ENCODE measurements around the gene PPP1R3F.

The PPP1R3F gene

DNA sequence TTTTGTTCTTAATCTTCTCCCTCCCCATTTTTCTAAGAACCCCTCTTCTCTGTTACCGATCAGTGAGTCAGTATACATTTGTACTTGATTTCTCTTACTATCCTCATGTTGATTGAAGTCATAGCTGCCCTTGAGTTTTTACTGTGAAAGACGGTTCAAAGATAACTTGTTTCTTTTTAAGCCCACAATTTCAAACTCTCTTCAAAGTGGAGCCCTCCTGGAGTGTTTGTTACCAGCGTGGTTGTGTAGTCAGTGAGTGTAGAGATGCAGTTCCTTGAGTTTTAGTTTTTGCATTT is 7.9 kb downstream of the PPP1R3F start:
- DNase-seq (ENCODE audit: low spot score): no peak
- in situ Hi-C loops (cut with MboI; ENCODE audit: low pct_unique_long_range_greater_than_20kb, low sequenced_read_pairs, unreplicated experiment): no loop called here
- TF ChIP-seq, protein P1, sequence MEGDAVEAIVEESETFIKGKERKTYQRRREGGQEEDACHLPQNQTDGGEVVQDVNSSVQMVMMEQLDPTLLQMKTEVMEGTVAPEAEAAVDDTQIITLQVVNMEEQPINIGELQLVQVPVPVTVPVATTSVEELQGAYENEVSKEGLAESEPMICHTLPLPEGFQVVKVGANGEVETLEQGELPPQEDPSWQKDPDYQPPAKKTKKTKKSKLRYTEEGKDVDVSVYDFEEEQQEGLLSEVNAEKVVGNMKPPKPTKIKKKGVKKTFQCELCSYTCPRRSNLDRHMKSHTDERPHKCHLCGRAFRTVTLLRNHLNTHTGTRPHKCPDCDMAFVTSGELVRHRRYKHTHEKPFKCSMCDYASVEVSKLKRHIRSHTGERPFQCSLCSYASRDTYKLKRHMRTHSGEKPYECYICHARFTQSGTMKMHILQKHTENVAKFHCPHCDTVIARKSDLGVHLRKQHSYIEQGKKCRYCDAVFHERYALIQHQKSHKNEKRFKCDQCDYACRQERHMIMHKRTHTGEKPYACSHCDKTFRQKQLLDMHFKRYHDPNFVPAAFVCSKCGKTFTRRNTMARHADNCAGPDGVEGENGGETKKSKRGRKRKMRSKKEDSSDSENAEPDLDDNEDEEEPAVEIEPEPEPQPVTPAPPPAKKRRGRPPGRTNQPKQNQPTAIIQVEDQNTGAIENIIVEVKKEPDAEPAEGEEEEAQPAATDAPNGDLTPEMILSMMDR (IDR thresholded peaks at IDR 0.05; ENCODE audit: extremely low read depth, insufficient read depth, missing control alignments): no peak

DNA sequence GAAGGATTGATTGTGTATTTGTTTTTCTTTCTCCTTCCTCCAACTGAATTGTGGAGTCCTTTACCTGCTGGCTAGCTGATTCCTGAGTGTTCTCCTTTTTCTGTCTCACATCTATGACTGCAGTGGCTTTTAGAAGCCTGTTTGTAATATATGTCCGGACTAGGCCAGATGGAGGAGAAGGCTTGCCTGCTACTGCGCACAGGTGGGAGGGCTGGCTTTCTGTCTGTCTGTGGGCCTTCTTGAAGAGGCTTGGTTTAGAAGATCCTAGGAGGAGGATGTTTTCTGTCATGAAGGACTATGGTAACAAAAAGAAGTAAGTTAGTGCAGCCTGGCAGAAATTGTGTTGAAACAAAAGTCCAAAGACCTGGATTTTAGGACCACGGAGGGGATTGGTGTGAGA is 8.5 kb downstream of the PPP1R3F start:
- DNase-seq (ENCODE audit: low spot score): no peak
- in situ Hi-C loops (cut with MboI; ENCODE audit: low pct_unique_long_range_greater_than_20kb, low sequenced_read_pairs, unreplicated experiment): no loop called here
- TF ChIP-seq, protein P1 (IDR thresholded peaks at IDR 0.05; ENCODE audit: extremely low read depth, insufficient read depth, missing control alignments): no peak

DNA sequence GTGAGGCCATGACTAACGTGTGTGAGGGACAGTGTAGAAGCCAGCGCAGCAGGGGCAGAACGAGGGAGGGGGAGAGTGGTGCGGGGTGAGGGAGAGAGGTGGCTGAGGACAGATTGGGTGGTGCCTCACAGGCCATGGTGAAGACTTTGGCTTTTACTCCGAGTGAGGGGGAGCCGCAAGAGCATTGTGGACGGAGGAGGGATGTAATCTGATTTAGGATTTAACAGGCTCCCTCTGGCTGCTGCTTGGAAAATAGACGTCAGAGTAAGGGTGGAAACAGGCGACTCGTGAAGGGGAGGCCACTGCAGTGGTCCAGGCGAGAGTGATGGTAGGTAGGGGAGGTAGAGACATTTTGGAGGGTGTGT is 13.0 kb downstream of the PPP1R3F start:
- TF ChIP-seq, protein P1 (IDR thresholded peaks at IDR 0.05; ENCODE audit: extremely low read depth, insufficient read depth, missing control alignments): no peak
- no peak for DNase-seq (ENCODE audit: low spot score)
- in situ Hi-C loops (cut with MboI; ENCODE audit: low pct_unique_long_range_greater_than_20kb, low sequenced_read_pairs, unreplicated experiment): no loop called here

DNA sequence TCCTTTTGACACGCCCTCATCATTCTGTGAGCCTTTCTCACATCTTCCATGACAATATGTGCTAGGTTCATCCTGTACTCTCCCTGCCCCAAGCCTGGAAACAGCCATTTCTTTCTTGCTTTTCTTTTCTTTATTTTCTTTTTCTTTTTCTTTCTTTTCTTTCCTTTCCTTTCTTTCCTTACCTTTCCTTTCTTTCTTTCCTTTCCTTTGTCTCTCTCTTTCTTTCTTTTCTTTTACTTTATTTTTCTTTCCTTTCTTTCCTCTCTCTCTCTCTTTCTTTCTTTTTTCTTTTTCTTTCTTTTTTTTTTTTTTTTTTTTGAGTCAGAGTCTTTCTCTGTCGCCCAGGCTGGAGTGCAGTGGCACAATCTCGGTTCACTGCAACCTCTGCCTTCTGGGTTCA is 14.6 kb downstream of the PPP1R3F start:
- in situ Hi-C loops (cut with MboI; ENCODE audit: low pct_unique_long_range_greater_than_20kb, low sequenced_read_pairs, unreplicated experiment): no loop called here
- no peak for DNase-seq (ENCODE audit: low spot score)
- TF ChIP-seq, protein P1 (IDR thresholded peaks at IDR 0.05; ENCODE audit: extremely low read depth, insufficient read depth, missing control alignments): no peak

DNA sequence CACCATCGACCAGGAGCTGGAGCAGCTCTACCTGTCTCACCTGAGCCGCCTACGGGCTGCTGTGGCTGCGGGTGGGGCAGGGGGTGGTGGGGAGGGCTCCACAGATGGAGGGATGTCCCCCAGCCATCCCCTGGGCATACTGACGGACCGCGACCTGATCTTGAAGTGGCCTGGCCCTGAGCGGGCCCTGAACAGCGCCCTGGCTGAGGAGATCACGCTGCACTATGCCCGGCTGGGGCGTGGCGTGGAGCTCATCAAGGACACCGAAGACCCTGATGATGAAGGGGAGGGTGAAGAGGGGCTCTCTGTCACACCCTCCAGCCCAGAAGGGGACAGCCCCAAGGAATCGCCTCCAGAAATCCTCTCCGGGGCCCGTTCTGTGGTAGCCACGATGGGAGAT is 16.5 kb downstream of the PPP1R3F start:
- in situ Hi-C loops (cut with MboI; ENCODE audit: low pct_unique_long_range_greater_than_20kb, low sequenced_read_pairs, unreplicated experiment): no loop called here
- TF ChIP-seq, protein P1 (IDR thresholded peaks at IDR 0.05; ENCODE audit: extremely low read depth, insufficient read depth, missing control alignments): no peak
- DNase-seq (ENCODE audit: low spot score): no peak

DNA sequence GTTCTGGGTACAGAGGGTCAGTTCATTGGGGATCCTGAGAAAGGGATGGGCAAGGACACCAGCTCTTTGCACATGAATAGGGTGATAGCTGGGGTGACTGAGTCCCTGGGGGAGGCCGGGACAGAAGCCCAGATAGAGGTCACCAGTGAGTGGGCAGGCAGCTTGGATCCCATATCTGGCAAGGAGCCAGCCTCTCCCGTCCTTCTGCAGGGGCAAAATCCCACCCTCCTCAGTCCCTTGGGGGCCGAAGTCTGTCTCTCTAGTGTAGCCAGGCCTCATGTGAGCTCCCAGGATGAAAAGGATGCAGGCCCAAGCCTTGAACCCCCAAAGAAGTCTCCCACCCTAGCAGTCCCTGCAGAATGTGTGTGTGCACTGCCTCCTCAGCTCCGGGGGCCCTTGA is 17.0 kb downstream of the PPP1R3F start:
- TF ChIP-seq, protein P1 (IDR thresholded peaks at IDR 0.05; ENCODE audit: extremely low read depth, insufficient read depth, missing control alignments): no peak
- DNase-seq (ENCODE audit: low spot score): no peak
- in situ Hi-C loops (cut with MboI; ENCODE audit: low pct_unique_long_range_greater_than_20kb, low sequenced_read_pairs, unreplicated experiment): no loop called here

DNA sequence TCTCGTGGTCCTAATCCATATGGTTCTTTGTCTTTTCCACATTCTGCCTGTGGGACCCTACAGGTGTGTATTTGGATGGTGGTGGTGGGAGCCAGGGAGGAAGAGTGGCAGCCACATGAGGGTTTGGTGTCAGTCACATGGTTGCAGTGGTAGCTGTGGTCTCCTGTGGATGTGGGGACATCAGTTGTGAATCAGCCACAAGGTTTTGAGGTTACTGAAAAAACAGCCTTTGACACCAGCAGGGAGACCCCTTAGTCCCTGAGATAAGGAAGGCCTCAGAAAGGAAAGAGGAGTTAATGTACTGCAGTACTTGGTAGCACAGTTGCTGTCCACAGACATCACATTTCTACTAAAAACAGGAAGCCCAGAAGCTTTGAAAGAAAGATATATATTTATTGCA is 18.1 kb downstream of the PPP1R3F start:
- TF ChIP-seq, protein P1 (IDR thresholded peaks at IDR 0.05; ENCODE audit: extremely low read depth, insufficient read depth, missing control alignments): no peak
- in situ Hi-C loops (cut with MboI; ENCODE audit: low pct_unique_long_range_greater_than_20kb, low sequenced_read_pairs, unreplicated experiment): no loop called here
- DNase-seq (ENCODE audit: low spot score): no peak
